ENCODE measurements around the gene LCNL1.
A peak's percentile ranks its signal among the peaks of the same experiment; 100 is the strongest.

LCNL1 gene

DNA sequence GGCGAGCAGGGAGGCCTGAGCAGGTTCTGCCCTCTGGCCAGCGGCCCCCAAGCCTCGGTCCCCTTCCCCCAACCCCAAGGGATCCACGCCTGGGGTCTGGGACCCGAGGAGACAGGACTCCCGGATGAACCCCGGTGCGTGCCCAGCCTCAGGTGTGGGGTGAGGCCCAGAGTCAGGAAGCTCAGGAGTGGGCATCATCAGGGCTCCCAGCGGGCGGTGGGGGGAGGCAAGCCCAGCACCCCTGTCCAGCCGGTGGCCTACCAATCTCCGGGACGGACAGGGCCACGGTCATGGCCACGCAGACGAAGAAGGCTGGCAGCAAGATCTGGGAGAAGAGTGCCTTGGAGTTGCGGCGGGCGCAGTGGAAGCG, 30.8 kb downstream of the LCNL1 start:
- DNase-seq: no peak

GRCh38 chr9:137014166-137014565, 31.4 kb downstream of the LCNL1 start:
- DNase-seq: no peak

DNA sequence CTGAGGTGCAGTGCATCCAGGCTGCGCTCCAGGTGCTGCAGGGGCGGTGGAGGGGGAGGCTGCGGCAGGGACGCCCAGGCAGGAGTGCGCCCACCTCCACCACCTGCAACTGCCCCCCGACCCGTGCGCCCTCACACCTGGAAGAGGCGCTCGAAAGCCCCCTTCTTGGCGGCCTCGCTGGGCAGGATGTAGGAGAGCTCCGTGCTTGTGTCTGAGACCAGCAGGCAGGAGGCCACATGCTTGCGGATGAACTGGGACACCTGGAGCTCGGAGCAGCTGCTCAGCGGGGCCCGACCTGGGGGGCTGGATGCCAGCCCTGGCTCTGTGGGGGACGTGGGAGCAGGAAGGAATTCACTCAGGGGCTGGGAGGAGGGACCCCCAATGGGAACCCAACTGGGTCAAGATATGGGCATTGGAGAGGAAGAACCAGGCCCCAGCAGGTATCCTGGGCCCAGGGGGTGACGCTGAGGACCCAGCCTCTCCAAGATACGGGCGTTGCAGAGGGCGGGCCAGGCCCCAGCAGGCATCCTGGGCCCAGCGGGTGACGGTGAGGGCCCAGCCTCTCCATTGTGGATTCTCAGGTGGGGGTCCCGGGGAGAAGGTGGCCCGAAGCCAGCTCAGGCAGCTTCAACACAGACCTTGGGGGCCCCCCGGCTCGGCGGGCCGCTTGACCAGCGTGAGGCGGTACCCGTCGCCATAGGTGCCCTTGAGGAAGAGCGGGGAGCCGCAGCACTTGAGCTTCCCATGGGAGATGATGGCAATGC, 32.2 kb downstream of the LCNL1 start:
- no peak for DNase-seq

DNA sequence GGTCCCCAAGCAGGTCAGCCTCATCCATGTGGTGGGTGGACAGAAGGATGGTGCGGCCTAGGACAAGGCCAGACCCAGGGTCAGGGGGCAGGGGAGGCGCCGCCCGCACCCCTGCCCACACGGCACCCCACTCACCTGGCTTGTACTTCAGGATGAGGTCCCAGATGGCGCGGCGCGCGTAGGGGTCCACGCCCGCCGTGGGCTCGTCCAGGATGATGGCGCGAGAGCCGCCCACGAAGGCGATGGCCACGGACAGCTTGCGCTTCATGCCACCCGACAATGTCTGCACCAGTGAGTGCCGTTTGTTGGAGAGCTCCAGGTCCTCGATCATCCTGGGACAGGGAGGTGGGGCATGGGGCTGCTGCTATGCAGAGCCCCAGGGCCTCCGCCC, 32.7 kb downstream of the LCNL1 start:
- no peak for DNase-seq

GRCh38 chr9:137015976-137016375, 33.2 kb downstream of the LCNL1 start:
- no peak for DNase-seq

- no peak for DNase-seq
These were observed 33.6 kb downstream of the LCNL1 start for GRCh38 chr9:137016436-137016835.

GRCh38 chr9:137017071-137017470, 34.3 kb downstream of the LCNL1 start:
- no peak for DNase-seq

DNA sequence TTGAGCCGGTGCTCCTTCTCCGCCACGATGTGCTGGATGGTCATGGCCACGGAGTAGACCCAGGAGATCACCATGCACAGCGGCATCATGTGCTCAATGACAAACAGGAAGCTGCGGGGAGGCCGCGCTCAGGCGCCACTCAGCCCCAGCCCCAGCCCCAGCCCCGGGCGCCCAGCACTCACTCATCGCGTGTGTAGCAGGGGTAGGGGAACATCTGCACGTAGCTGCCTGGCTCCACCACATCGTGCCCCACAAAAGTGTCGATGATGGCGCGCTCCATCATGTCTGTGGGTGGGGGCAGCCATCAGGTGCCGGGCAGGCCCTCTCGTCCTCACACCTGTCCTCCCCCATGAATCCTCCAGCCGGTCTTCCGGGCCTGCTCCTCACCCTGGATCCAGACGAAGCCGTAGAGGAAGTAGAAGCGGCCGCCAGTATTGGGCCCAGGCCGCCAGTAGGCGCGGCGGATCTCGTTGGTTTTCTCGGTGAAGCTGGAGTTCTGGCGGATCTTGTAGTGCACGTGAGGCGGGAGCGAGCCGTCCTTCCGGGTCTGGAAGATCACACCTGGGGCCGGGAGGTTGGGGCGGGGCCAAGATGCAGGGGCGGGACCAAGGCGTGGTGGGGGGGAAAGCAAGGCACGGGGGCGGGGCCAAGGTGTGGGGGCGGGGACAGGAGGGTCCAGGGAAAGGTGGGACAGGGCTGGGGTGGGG, 35.2 kb downstream of the LCNL1 start:
- no peak for DNase-seq

- no peak for DNase-seq
These were observed 36.2 kb downstream of the LCNL1 start for GRCh38 chr9:137018761-137019559.

GRCh38 chr9:137019891-137020683, 37.3 kb downstream of the LCNL1 start:
- no peak for DNase-seq

DNA sequence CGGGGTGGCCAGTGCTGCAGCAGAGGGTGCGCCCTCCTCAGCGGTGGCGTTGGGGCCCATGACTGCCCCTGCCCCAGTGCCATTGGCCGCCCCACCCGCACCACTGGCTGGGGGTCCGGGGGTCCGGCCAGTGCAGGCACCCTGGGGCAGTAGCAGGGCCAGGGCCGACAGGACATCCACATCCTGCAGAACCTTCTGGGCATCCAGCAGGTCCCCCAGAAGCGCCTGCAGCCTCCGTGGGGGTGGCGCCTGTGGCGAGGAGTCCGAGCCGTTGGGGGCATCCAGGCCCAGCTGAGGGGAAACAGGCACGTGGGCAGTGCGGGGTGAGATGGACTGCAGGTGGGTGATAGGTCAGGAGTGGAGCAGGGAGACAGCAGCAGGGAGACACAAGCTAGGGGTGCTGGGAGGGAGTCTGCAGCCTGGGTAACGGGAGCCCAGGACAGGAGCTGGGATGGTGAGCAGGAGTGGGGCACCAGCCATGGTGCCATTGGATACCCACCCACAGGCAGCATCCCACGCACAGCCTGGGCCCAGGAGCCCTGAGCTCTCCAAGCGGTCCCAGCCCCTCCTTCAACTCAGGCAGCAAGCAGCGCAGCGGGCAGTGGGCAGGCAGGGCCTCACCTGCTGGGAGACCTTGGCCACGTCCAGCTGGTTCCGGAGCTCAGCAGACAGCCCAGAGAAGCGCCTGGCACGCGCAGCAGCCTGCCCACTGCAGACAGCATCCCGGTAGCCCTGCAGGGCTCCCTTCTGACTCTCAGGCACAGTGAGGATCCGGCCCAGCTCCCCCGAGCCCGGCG, 38.2 kb downstream of the LCNL1 start:
- DNase-seq: no peak

DNA sequence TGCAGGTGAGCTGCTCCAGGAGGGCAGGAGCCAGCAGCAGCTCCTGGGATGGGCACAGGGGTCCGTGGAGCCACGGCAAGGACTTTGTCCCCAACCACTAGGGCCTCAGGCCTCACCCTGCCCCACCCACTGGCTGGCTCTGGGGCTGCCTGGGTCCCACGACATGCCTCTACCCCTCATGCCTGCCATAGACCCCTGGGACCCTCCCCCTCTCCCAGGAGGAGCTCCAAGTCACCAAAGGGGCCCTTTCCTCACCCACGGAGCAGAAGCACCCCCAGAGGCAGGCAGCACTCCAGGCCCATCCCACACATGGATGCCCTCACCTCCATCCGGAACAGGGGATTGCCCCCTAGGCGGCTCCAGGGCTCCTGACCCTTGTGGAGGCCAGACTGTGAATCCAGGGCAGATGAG, 38.8 kb downstream of the LCNL1 start:
- DNase-seq: no peak

DNA sequence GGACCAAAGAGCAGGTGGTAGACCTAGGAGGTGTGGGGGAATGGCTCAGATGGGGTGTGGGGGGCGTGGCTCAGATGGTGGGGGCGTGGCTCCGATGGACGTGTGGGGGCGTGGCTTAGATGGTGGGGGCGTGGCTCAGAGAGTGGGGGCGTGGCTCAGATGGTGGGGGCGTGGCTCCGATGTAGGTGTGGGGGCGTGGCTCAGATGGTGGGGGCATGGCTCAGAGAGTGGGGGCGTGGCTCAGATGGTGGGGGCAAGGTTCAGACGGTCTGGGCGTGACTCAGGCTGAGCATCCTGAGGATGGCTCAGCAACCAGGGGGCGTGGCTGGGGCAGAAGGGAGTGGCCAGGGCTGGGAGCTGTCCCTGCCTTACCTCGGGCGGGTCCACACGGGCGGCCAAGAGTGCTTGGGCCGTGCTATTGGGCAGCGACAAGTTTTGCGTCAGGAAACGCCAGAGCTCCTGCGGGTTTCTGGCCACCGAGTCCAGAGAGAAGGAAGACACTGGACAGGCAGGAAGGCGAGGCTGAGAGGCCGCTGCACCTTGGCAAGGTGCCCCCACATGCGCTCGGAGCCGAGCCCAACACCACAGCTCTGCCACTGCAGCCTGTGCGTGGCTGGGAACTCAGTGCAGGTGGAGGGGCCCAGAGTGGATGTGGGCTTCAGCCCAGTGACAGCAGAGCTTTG, 39.3 kb downstream of the LCNL1 start:
- DNase-seq: peak; percentile 73

GRCh38 chr9:137022662-137023008, 39.8 kb downstream of the LCNL1 start:
- DNase-seq: no peak

DNA sequence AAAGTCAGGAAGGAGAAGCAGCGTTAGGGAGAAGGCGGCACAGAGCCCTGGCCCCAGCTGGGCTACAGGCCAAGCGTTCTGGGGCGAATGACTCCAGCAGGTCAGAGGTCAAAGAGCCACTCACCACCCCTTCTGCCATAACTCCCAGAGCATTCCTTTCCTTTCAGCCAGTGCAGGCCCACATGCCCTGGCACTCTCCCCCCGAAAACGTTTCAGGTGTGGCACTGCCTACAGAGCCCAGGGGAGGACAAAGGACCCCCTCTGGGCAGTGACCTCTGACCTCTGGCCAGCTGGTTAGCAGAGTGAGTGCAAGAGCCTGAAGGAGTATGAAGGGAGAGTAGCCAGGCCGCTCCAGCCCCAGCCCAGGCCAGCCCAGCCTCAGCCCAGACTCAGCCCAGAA, 40.4 kb downstream of the LCNL1 start:
- no peak for DNase-seq

DNA sequence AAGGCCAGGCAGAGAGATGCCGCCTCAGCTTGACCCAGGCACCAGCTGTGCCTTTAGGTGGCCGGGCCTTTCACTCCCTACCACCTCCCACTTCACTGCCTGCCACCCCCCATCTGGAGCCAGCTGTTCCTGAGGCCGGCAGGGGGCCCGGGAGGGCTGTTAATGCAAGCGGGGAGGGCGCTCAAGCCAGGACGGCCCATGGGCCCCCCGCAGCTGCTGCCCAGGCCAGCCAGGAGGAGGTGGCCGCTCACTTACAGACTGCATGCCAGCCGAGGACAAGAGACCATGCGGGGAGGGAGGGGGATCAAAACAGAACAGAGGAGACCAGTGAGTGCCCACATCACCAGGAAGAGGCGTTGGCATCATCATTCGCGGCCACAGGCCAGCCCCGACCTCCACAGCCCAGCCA, 40.8 kb downstream of the LCNL1 start:
- no peak for DNase-seq

DNA sequence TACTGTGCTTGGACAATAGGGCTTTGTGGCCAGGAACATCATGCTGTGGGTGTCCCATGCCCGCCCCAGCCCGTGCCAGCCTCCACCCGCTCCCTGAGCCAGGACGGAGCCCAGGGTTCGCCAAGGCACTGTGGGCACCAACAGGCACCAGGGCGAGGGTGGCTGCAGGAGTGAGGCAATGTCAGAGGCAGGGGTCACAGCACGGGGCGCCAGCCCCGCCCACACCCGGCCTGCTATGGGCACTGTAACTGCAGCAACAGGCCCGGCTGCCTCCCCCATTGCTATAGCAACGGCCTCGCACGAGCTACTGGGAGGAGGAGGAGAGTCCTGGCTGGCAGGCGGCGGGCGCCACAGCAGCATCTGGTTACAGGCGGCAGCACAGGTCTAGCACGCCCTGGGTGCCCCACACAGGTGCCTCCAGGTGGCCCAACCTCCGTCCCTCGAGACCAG, 42.7 kb downstream of the LCNL1 start:
- no peak for DNase-seq

- DNase-seq: no peak
These were observed 43.6 kb downstream of the LCNL1 start for GRCh38 chr9:137026384-137026783.

DNA sequence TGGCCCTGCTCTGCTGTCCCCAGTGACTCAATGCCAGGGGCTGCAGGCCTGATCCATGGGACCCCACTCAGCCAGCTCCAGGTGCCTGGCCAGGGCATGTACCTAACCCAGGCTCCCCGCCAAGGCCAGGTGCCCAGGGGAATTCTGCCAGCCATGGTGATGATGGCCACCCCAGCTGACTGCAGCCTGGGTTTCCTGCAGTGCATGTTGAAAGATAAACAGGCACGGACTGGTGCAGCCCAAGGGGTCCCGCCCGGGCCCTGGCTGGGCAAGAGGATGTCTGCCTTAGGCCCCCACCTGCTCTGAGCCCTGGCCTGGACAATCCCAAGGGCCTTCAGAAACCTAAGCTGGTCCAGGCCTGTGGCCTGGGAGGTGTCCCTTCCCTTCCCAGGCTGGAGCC, 44.0 kb downstream of the LCNL1 start:
- DNase-seq: no peak

- peak; percentile 52 for DNase-seq
These were observed 44.8 kb downstream of the LCNL1 start, which contains the start of gene ABCA2 for GRCh38 chr9:137027369-137028262. Gene ABCA2 (minus strand): TSS chr9:137028237. CDS start chr9:137028140, 97 bp downstream.
